H1 (cell line): ENCODE data around the gene SYT2. TPM values are rescaled to one million over a fixed set of nuclear protein-coding genes. Genes with fewer than 3 reads are reported as not detected.

Experiments used
- CTCF ChIA-PET: fragments of 300-600 bp; sonication (Branson Sonifier 250); formaldehyde crosslinking; loops from one replicate; lab custom pipeline; 2021; ENCODE audit not compliant: partially characterized antibody; lab: Charles Lee
- POLR2A ChIA-PET: fragments of 300-600 bp; sonication (Branson Sonifier 250); formaldehyde crosslinking; loops from one replicate; lab custom pipeline; 2021; ENCODE audit warnings: inconsistent platforms; ENCODE audit not compliant: partially characterized antibody; lab: Charles Lee
- DNase-seq, 2 experiments: peaks; one replicate each; pipeline versions ENCODE4 v3.0.0 to v3.0.0-alpha.2; 2010 to 2022; ENCODE audit warnings: low spot score in 2 of 2, low read depth in 1 of 2, mixed read lengths in 1 of 2
- FAIRE-seq: peaks from 2 replicates; lab custom pipeline; 2011; peaks lifted over from hg19 to GRCh38; lab: Jason Lieb, UNC
- H2AFZ ChIP-seq: 2 replicates; pipeline ENCODE4 v1.8.1; 2012; ENCODE audit warnings: low read length, inconsistent platforms
- H2AK5ac ChIP-seq: 2 replicates; pipeline ENCODE4 v1.6.1; 2013; ENCODE audit warnings: low read depth, low read length
- H2BK120ac ChIP-seq: replicated peaks from 2 replicates; pipeline ENCODE3; 2013; ENCODE audit warnings: low read depth, low read length, inconsistent platforms
- H2BK12ac ChIP-seq: 2 replicates; pipeline ENCODE4 v1.6.1; 2013; ENCODE audit warnings: low read depth, low read length
- H2BK15ac ChIP-seq: 2 replicates; pipeline ENCODE4 v1.6.1; 2013; ENCODE audit warnings: low read length
- H2BK20ac ChIP-seq: 2 replicates; pipeline ENCODE4 v1.6.1; 2013; ENCODE audit warnings: low read length
- H2BK5ac ChIP-seq: 2 replicates; pipeline ENCODE4 v1.6.1; 2013; ENCODE audit warnings: low read depth, low read length
- H3K14ac ChIP-seq: 2 replicates; pipeline ENCODE4 v1.6.1; 2013; ENCODE audit warnings: inconsistent platforms; ENCODE audit not compliant: insufficient read length
- H3K18ac ChIP-seq: 2 replicates; pipeline ENCODE4 v1.6.1; 2013; ENCODE audit warnings: low read length; ENCODE audit errors: extremely low read depth
- H3K23ac ChIP-seq: 2 replicates; pipeline ENCODE4 v1.6.1; 2013; ENCODE audit warnings: inconsistent platforms; ENCODE audit not compliant: insufficient read length
- H3K23me2 ChIP-seq: 2 replicates; pipeline ENCODE4 v1.6.1; 2013; ENCODE audit warnings: low read depth, low read length
- H3K27ac ChIP-seq: 2 replicates; pipeline ENCODE4 v1.6.1; 2011; ENCODE audit warnings: low read depth, low read length, inconsistent platforms
- H3K27me3 ChIP-seq, 4 experiments: replicated peaks in 1 of 4; 1 replicate in 1 of 4; 2 replicates in 3 of 4; pipeline versions ENCODE4 v1.6.1 to v1.8.1; 2011 to 2013; ENCODE audit warnings: low read length in 3 of 4, mild to moderate bottlenecking in 3 of 4, inconsistent platforms in 2 of 4, mixed read lengths in 2 of 4, moderate library complexity in 1 of 4; ENCODE audit not compliant: control insufficient read depth in 3 of 4, insufficient read depth in 3 of 4; ENCODE audit errors: extremely low read depth in 1 of 4
- H3K36me3 ChIP-seq, 4 experiments: 2 replicates each; pipeline versions ENCODE4 v1.6.1 to v1.8.1; 2011 to 2013; ENCODE audit warnings: mild to moderate bottlenecking in 4 of 4, low read length in 3 of 4, moderate library complexity in 2 of 4, control low read depth in 1 of 4, inconsistent platforms in 1 of 4; ENCODE audit not compliant: insufficient read depth in 4 of 4, control insufficient read depth in 2 of 4
- H3K4ac ChIP-seq: replicated peaks from 2 replicates; pipeline ENCODE3; 2013; ENCODE audit warnings: low read length, low read depth, mixed read lengths, inconsistent platforms; ENCODE audit not compliant: insufficient read length
- H3K4me1 ChIP-seq, 4 experiments: replicated peaks in 1 of 4; 1 replicate in 1 of 4; 2 replicates in 3 of 4; pipeline versions ENCODE4 v1.6.1 to v1.8.1; 2011 to 2013; ENCODE audit warnings: low read length in 3 of 4, inconsistent platforms in 2 of 4, mixed read lengths in 1 of 4; ENCODE audit not compliant: insufficient read depth in 4 of 4, control insufficient read depth in 3 of 4
- H3K4me2 ChIP-seq, 2 experiments: 2 replicates each; pipeline versions ENCODE4 v1.6.1 to v1.8.1; 2011 to 2013; ENCODE audit warnings: low read depth in 2 of 2, low read length in 2 of 2, control low read depth in 1 of 2, inconsistent platforms in 1 of 2, mild to moderate bottlenecking in 1 of 2; ENCODE audit not compliant: insufficient read depth in 1 of 2
- H3K4me3 ChIP-seq, 4 experiments: fragments of 200-600, 300-600 bp in 1 of 4; sonication (generic), shearing (Covaris generic), sonication (Bioruptor Twin) in 1 of 4; 2 replicates each; pipeline versions ENCODE4 v1.5.1 to v1.8.1; 2011 to 2016; ENCODE audit warnings: low read length in 4 of 4, low read depth in 3 of 4, control low read depth in 2 of 4, inconsistent platforms in 2 of 4, mild to moderate bottlenecking in 2 of 4, mixed read lengths in 1 of 4, moderate library complexity in 1 of 4; ENCODE audit not compliant: insufficient read depth in 2 of 4; ENCODE audit errors: extremely low read depth in 1 of 4
- H3K56ac ChIP-seq: replicated peaks from 2 replicates; pipeline ENCODE3; 2013; ENCODE audit warnings: low read depth, mild to moderate bottlenecking, mixed read lengths, low read length, inconsistent platforms; ENCODE audit not compliant: insufficient read length
- H3K79me1 ChIP-seq: 2 replicates; pipeline ENCODE4 v1.6.1; 2013; ENCODE audit warnings: low read depth, low read length, control low read depth
- H3K79me2 ChIP-seq, 2 experiments: 2 replicates each; pipeline versions ENCODE4 v1.6.1 to v1.8.1; 2012 to 2013; ENCODE audit warnings: low read length in 2 of 2, mild to moderate bottlenecking in 2 of 2, inconsistent platforms in 1 of 2; ENCODE audit not compliant: insufficient read depth in 2 of 2, control insufficient read depth in 1 of 2
- H3K9ac ChIP-seq, 4 experiments: replicated peaks in 1 of 4; 1 replicate in 1 of 4; 2 replicates in 3 of 4; pipeline versions ENCODE4 v1.6.1 to v1.8.1; 2011 to 2013; ENCODE audit warnings: low read depth in 3 of 4, low read length in 3 of 4, control low read depth in 2 of 4, mild to moderate bottlenecking in 2 of 4, moderate library complexity in 2 of 4, inconsistent platforms in 1 of 4; ENCODE audit errors: extremely low read depth in 1 of 4
- H3K9me3 ChIP-seq, 2 experiments: 2 replicates each; pipeline versions ENCODE4 v1.6.1 to v1.8.1; 2012 to 2013; ENCODE audit warnings: mild to moderate bottlenecking in 2 of 2, moderate library complexity in 2 of 2, control low read depth in 1 of 2, inconsistent platforms in 1 of 2, low read depth in 1 of 2, low read length in 1 of 2, mixed read lengths in 1 of 2; ENCODE audit not compliant: insufficient read depth in 2 of 2
- H4K20me1 ChIP-seq, 2 experiments: replicated peaks in 1 of 2; 2 replicates each; pipeline versions ENCODE3 to v1.8.1; 2011 to 2013; ENCODE audit warnings: inconsistent platforms in 2 of 2, low read length in 2 of 2, mild to moderate bottlenecking in 1 of 2; ENCODE audit not compliant: insufficient read depth in 2 of 2, control insufficient read depth in 1 of 2
- H4K5ac ChIP-seq: 2 replicates; pipeline ENCODE4 v1.6.1; 2013; ENCODE audit warnings: low read length, low read depth, mixed read lengths, inconsistent platforms; ENCODE audit not compliant: insufficient read length
- H4K8ac ChIP-seq: 2 replicates; pipeline ENCODE4 v1.8.0; 2013; ENCODE audit warnings: mild to moderate bottlenecking, moderate library complexity, low read length, inconsistent platforms; ENCODE audit not compliant: insufficient read depth; ENCODE audit errors: extremely low read depth
- H4K91ac ChIP-seq: replicated peaks from 2 replicates; pipeline ENCODE3; 2013; ENCODE audit warnings: low read length, mixed read lengths, inconsistent platforms; ENCODE audit not compliant: insufficient read length
- ASH2L ChIP-seq: fragments of 200-600, 300-600 bp; sonication (generic); IDR thresholded peaks from one replicate; pipeline ENCODE4 v1.7.1; 2017; ENCODE audit warnings: low read length
- CBX8 ChIP-seq: fragments of 300-800, 300-1000 bp; sonication (generic); IDR thresholded peaks from 2 replicates; pipeline ENCODE4 v1.7.1; 2016; ENCODE audit warnings: low read depth, low read length, borderline replicate concordance
- JUN ChIP-seq: IDR thresholded peaks from 2 replicates; pipeline ENCODE4 v1.6.1; 2011; ENCODE audit warnings: low read depth, mild to moderate bottlenecking, improper control_type of control experiment, low read length
- POLR2AphosphoS5 ChIP-seq: IDR thresholded peaks from 2 replicates; pipeline ENCODE4 v1.6.1; 2011; ENCODE audit warnings: low read depth, low read length
- RAD21 ChIP-seq, 2 experiments: IDR thresholded peaks in 1 of 2; conservative IDR thresholded peaks in 1 of 2; 2 replicates each; pipeline ENCODE4 v1.6.1; 2011; ENCODE audit warnings: low read depth in 2 of 2, low read length in 2 of 2, improper control_type of control experiment in 1 of 2, inconsistent platforms in 1 of 2, mild to moderate bottlenecking in 1 of 2, moderate library complexity in 1 of 2
- SIRT6 ChIP-seq: IDR thresholded peaks from one replicate; pipeline ENCODE4 v1.7.1; 2012; ENCODE audit warnings: low read length, inconsistent platforms
- TAF1 ChIP-seq: IDR thresholded peaks from 2 replicates; pipeline ENCODE4 v1.6.1; 2011; ENCODE audit warnings: mild to moderate bottlenecking, low read depth, low read length
- WGBS, 2 experiments: shearing (Covaris generic) in 1 of 2; methylation state at CpG; one replicate each; pipeline versions ENCODE4 v1.1.6 to v1.1.7; 2013 to 2015; ENCODE audit warnings: low lambda C conversion rate in 2 of 2, mixed read lengths in 2 of 2, inconsistent platforms in 1 of 2, low coverage in 1 of 2, missing lambda C conversion rate in 1 of 2; ENCODE audit not compliant: insufficient replicate concordance in 2 of 2, insufficient coverage in 1 of 2, insufficient read length in 1 of 2; ENCODE audit errors: extremely low coverage in 1 of 2, missing lambda C conversion rate in 1 of 2; 5-methylcytosine and 5-hydroxymethylcytosine counted together
- polyA plus RNA-seq, 7 experiments: library from polyadenylated mRNA; depleted of rRNA in 3 of 7; stranded (reverse) in 5 of 7; unstranded in 2 of 7; fragments of >200 nt in 5 of 7; fragments of 200-250 nt in 2 of 7; gene quantifications; 1 replicate in 5 of 7; 2 replicates in 1 of 7; 4 replicates in 1 of 7; pipeline versions ENCODE4 v1.2.1 to v1.2.3, GENCODE V29; 2011 to 2013; ENCODE audit warnings: missing spikeins in 2 of 7, mixed read lengths in 2 of 7
- total RNA-seq: library from RNA; stranded (reverse); fragmentation: NEBNext Ultra II Directional; extraction: Animal tissue kit (Norgen Biotek cat#: 25700); gene quantifications from 2 replicates; pipeline ENCODE4 v1.2.1, GENCODE V29; 2021

Gene SYT2
- total and polyA plus RNA-seq, 2 of the 8 experiments (the other 6 are each of a cell fraction or from before 2014, with no cell fraction given), result 2.8 to 11.0 TPM

- H3K18ac ChIP-seq, result no peak overlapping the region
- H2BK5ac ChIP-seq, result no peak overlapping the region
- H2BK12ac ChIP-seq, result no peak overlapping the region
- H3K79me2 ChIP-seq, result no peaks in the 10 kb centered on the region
- no peak overlapping the region for H3K14ac ChIP-seq
- H2AFZ ChIP-seq, result no peak overlapping the region
- H3K27me3 ChIP-seq, result no peaks in the 10 kb centered on the region; a peak in 1 of 7 replicates
- POLR2A ChIA-PET, result no interaction called here
- H3K56ac ChIP-seq, result no peak overlapping the region
- no peaks in the 10 kb centered on the region for H3K36me3 ChIP-seq
- H3K79me1 ChIP-seq, result no peaks in the 10 kb centered on the region
- no peak overlapping the region for H3K27ac ChIP-seq
- no peaks in the 10 kb centered on the region for H3K23me2 ChIP-seq
- H2BK15ac ChIP-seq, result no peak overlapping the region
- H2BK120ac ChIP-seq, result no peak overlapping the region
- H2BK20ac ChIP-seq, result no peak overlapping the region
- FAIRE-seq (no peak), DNase-seq (no peak)
- no peak overlapping the region for H2AK5ac ChIP-seq
- H3K9me3 ChIP-seq, result no peaks in the 10 kb centered on the region
- CTCF ChIA-PET, result interaction anchor here (0.9 to 2.6 kb wide), 7 partner anchors 11 to 88 kb away, joined by 3 to 14 read pairs (median 4); no protein-coding TSS in a partner anchor
- no peak overlapping the region for H4K8ac ChIP-seq
- H4K91ac ChIP-seq, result no peak overlapping the region
- no peak overlapping the region for H3K4me2 ChIP-seq
- 92% methylated on average over 9 of the region's 10 CpGs; no CpG with 5 or more reads in 1 of the 2 experiments for WGBS, 2 experiments
- no peak overlapping the region for H3K4me3 ChIP-seq
- peaks cover 0 to 6% (median 4%) of the 10 kb centered on the region in 4 experiments; a peak in 6 of 7 replicates for H3K4me1 ChIP-seq
- no peak overlapping the region for H3K4ac ChIP-seq
- H3K23ac ChIP-seq, result no peak overlapping the region
- no peak overlapping the region for H3K9ac ChIP-seq
- no peak overlapping the region for H4K5ac ChIP-seq
- no peaks in the 10 kb centered on the region for H4K20me1 ChIP-seq
- TF ChIP-seq POLR2AphosphoS5, result no peak
- no peak for TF ChIP-seq JUN
- no peak for TF ChIP-seq ASH2L
- no peak for TF ChIP-seq RAD21 (IDR thresholded peaks at IDR 0.05 in 1 of 2, conservative IDR thresholded peaks at IDR 0.05 in 1 of 2; ENCODE audit: low read depth in 2 of 2, low read length in 2 of 2)
- no peak for TF ChIP-seq CBX8
- no peak for TF ChIP-seq SIRT6
- no peak for TF ChIP-seq TAF1
These were observed 78.0 kb downstream of the SYT2 start for GRCh38 chr1:202632241-202632640.
